GM12872 (cell line): Measurements from ENCODE around the gene PTPRG.

ENCODE experiments used
- TF ChIP-seq, protein P1 (sequence below): IDR thresholded peaks from 3 replicates; pipeline ENCODE4 v1.5.1; 2011; ENCODE audit warnings: low read depth, mild to moderate bottlenecking, low read length, moderate library complexity; ENCODE audit not compliant: insufficient read depth

PTPRG gene

DNA sequence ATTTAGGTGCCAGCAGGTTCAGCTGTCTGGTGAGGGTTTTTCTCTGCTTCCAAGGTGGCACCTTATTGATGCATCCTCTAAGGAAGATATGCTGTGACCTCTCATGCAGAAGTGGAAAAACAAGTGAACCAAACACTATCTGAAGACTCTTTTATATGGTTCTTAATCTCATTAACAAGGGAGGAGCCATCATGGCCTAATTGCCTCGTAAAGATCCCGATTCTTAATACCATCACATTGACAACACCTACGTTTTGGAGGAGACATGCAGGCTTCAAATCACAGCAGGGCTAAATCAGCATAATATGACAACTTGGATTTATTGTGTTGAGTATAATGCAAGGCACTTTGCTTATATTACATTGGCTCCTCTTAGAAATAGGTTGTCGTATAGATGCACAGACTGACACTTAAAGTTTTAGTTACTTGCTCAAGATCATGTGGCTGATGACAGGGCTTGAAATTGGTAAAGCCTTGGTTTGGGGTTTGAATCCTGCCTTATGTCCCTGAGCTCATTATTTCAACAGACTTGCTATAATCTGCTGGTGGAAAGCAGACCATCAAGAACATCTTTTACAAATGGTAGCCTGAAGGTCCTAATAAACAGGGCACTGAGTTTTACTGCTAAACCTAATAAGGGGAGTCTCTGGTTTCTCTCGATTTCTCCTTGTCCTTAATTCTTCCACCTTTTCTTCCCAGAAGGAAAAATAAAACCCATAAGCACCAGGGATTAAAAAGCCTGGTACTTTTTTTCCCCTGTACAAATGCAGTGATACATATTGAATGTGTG is 88.2 kb downstream of the PTPRG start:
- TF ChIP-seq, protein P1, sequence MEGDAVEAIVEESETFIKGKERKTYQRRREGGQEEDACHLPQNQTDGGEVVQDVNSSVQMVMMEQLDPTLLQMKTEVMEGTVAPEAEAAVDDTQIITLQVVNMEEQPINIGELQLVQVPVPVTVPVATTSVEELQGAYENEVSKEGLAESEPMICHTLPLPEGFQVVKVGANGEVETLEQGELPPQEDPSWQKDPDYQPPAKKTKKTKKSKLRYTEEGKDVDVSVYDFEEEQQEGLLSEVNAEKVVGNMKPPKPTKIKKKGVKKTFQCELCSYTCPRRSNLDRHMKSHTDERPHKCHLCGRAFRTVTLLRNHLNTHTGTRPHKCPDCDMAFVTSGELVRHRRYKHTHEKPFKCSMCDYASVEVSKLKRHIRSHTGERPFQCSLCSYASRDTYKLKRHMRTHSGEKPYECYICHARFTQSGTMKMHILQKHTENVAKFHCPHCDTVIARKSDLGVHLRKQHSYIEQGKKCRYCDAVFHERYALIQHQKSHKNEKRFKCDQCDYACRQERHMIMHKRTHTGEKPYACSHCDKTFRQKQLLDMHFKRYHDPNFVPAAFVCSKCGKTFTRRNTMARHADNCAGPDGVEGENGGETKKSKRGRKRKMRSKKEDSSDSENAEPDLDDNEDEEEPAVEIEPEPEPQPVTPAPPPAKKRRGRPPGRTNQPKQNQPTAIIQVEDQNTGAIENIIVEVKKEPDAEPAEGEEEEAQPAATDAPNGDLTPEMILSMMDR = no peak

DNA sequence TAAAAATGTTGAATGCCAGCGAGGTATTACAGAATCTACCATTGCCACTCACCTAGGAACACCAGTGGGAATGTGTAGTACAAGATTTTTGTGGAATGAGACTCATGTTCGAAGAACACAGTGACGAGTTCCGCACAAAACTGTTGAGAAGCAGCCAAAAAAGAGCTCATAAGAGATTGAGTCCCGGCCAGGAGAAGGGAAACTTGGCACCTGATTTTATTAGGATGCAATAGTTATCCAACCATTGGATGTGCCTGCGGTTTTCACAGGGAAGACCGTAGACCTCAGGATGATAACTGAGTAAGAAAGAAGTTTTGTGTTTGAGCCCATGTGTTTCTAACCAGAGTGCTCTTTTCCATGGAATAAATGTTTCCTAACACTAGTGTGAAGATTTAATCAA is 88.9 kb downstream of the PTPRG start:
- TF ChIP-seq, protein P1 = no peak

DNA sequence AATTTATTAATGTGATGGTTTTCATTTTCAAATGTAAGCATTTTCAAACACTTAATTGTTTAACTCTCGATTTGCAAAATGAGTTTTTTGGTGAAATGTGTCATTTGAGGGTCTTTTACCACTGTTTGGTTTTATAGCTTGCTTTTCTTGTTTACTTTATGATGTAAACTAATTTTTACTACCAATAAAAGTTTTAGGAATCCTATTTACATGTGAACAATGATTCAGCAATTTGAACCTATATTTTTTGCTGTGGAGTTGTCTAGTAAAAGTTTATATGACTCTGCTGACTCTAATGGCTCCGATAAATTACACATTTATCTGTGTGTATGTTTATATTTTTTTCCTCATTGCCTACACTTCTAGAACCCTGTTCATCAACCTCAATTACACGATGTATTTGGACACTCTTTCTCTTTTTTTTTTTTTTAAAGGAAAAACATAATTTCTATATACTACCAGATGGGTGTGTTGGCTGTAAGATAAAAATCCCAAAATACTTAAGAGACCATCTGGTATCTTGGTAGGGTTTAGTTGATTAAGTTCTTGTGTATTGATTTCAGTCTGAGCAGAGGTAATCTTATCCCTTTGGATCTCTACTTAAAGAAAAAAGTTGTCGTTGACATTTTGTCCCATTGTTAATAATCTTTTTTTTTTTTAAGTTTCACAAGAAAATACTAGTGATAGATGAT is 89.5 kb downstream of the PTPRG start:
- TF ChIP-seq, protein P1 = no peak

DNA sequence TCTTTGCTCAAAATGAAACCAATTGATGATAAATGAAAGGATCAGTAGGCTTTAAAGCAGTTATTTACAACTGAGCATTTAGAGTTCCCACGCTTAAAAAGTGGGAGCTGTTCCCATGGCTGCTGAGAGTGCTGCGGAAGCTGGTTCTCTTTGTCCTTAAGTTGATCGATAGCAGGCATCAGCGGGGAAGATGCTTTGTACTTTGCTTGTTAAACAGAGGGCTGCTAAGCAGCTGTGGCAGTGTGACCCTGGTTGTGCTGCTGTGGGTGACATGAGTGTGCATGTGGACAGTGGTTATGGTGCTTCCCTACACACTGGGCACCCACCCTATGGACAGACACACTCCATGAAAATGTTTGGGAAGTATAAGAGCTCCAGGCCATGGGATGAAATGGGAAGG is 96.3 kb downstream of the PTPRG start:
- TF ChIP-seq, protein P1 = no peak

DNA sequence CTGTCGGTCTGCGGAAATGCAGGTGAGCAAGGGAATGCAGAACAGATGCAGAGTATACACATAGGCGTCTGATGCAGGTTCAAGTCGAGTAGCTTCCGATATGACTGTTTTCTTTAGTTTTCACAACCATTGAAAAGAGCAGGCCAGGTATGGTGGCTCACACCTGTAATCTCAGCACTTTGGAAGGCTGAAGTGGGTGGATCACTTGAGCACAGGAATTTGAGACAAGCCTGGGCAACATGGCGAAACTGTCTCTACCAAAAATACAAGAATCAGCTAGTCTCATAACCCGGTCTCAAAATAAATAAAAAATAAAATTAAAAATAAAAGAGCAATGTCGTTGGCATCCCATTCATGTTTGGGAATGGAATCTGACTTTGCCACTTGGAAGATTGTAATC is 101.5 kb downstream of the PTPRG start:
- TF ChIP-seq, protein P1 = no peak

DNA sequence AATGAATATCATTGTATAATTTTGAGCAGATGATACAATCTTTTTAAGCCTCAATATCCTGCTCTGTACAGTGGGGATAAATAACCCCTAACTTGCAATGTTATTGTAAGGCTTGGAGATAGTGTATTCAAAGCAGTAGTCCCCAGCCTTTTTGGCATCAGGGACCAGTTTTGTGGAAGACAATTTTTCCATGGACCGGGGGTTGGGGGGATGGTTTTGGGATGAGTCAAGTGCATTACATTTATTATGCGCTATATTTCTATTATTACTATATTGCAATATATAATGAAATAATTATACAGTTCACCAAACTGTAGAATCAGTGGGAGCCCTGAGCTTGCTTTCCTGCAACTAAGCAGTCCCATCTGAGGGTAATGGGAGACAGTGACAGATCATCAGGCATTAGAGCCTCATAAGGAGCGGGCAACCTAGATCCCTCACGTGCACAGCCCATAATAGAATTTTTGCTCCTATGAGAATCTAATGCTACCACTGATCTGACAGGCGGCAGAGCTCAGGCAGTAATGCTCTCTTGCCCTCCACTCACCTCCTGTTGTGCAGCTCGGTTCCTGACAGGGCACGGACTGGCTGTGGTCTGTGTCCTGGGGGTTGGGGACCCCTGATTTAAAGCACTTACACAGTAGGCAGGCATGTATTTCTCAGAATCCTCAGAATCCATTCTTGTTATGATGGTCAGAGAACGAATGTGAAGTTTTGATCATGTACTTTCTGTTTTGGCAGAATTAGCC is 102.2 kb downstream of the PTPRG start:
- TF ChIP-seq, protein P1 = no peak

DNA sequence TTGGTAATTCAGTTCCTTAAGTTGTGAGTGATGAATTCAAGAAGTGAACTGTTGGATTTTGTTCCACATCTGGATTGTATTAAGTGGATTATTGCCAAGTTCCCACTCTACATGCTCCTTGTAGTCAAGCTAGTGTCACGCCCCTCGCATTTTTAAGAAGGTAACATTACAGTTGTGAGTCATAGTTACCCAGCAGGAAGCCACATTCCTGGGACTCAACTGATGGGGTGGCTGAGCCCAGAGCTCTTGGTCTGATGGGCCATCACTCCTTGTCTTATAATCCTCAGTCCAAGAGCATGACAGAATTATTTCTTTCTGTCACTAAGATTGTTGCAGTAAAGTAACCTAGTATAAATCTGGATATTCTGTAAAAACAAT is 102.7 kb downstream of the PTPRG start:
- TF ChIP-seq, protein P1 = no peak
